ENCODE measurements around the gene CRB1. TPM values are rescaled to one million over a fixed set of nuclear protein-coding genes. Genes with fewer than 3 reads are reported as not detected.

Gene CRB1
- total and polyA plus RNA-seq, 8 donors, result 0.09 to 0.31 (median 0.26) TPM

DNA sequence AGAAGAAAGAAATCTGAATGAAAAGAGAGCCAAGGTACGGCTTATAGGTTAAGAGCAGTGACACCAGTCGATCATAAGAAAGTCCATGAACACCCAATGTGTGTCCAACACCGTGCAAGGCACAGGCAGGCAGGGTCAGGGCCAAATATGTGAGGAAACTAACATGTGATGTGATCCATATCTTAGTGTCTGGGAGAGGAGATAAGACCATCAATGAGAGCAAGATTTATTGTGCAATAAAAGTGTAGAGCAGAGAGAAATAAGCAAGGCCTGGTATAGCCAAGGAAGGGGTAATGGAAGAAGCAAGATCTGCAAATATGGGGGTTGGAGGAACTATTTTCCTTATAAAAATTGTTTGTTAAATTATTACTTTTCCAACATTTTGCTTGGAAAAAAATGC lies 198.8 kb downstream of the CRB1 start:
- Histone ChIP-seq H3K4me3 (no peak overlapping the region), H3K27me3 (no peaks in the 10 kb centered on the region), H3K4me1 (peaks cover 0 to 7% of the 10 kb centered on the region in 2 donors), H3K9me3 (no peaks in the 10 kb centered on the region), H3K27ac (no peak overlapping the region), H3K36me3 (no peaks in the 10 kb centered on the region)
- TF ChIP-seq CTCF (IDR thresholded peaks at IDR 0.05), result no peak
- intact Hi-C loops (cut with DNase I), result no loop called here
- no peak for ATAC-seq
- no peak for DNase-seq

- Histone ChIP-seq H3K36me3 (no peaks in the 10 kb centered on the region), H3K27ac (no peak overlapping the region), H3K9me3 (no peaks in the 10 kb centered on the region), H3K4me3 (no peak overlapping the region), H3K27me3 (no peaks in the 10 kb centered on the region), H3K4me1 (peaks cover 0 to 7% of the 10 kb centered on the region in 2 donors)
- no peak for ATAC-seq
- no peak for TF ChIP-seq CTCF (IDR thresholded peaks at IDR 0.05)
- no peak for DNase-seq
- intact Hi-C loops (cut with DNase I), result no loop called here
Observed at GRCh38 chr1:197467881-197468280, 199.8 kb downstream of the CRB1 start.

GRCh38 chr1:197468543-197469175 lies 200.6 kb downstream of the CRB1 start:
- H3K9me3 ChIP-seq, result no peaks in the 10 kb centered on the region
- ATAC-seq (no peak), DNase-seq (no peak)
- H3K27me3 ChIP-seq, result no peaks in the 10 kb centered on the region
- intact Hi-C loops (cut with DNase I), result no loop called here
- no peak overlapping the region for H3K4me3 ChIP-seq
- no peak for TF ChIP-seq CTCF (IDR thresholded peaks at IDR 0.05)
- H3K27ac ChIP-seq, result no peak overlapping the region
- H3K4me1 ChIP-seq, result peaks cover 0 to 7% of the 10 kb centered on the region in 2 donors
- no peaks in the 10 kb centered on the region for H3K36me3 ChIP-seq

- no peaks in the 10 kb centered on the region for H3K9me3 ChIP-seq
- ATAC-seq (no peak), DNase-seq (no peak)
- intact Hi-C loops (cut with DNase I), result no loop called here
- no peak overlapping the region for H3K4me3 ChIP-seq
- no peaks in the 10 kb centered on the region for H3K27me3 ChIP-seq
- no peaks in the 10 kb centered on the region for H3K4me1 ChIP-seq
- no peaks in the 10 kb centered on the region for H3K36me3 ChIP-seq
- H3K27ac ChIP-seq, result no peak overlapping the region
- no peak for TF ChIP-seq CTCF (IDR thresholded peaks at IDR 0.05)
Observed at GRCh38 chr1:197469620-197470210, 201.7 kb downstream of the CRB1 start.

- Histone ChIP-seq H3K4me1 (no peaks in the 10 kb centered on the region), H3K27ac (no peak overlapping the region), H3K4me3 (no peak overlapping the region), H3K36me3 (no peaks in the 10 kb centered on the region), H3K9me3 (no peaks in the 10 kb centered on the region), H3K27me3 (no peaks in the 10 kb centered on the region)
- intact Hi-C loops (cut with DNase I), result no loop called here
- no peak for ATAC-seq
- no peak for TF ChIP-seq CTCF (IDR thresholded peaks at IDR 0.05)
- no peak for DNase-seq
Observed at GRCh38 chr1:197470330-197470729, 202.3 kb downstream of the CRB1 start.

All from left lung (tissue), 10 donors.